Loucy (cell line): ENCODE data around the gene PDS5B.

Experiments
- H2AFZ ChIP-seq: fragments of 200-600 bp; sonication (generic); 2 replicates; pipeline ENCODE4 v1.6.0; 2016; ENCODE audit warnings: antibody characterized with exemption, mild to moderate bottlenecking, low read length, moderate library complexity
- H3F3A ChIP-seq: fragments of 200-600 bp; 2 replicates; pipeline ENCODE4 v1.6.0; 2016; ENCODE audit warnings: antibody characterized with exemption, low read depth, mild to moderate bottlenecking
- H3K27me3 ChIP-seq: fragments of 200-600 bp; sonication (generic); 2 replicates; pipeline ENCODE4 v1.6.1; 2014; ENCODE audit warnings: low read length, mild to moderate bottlenecking; ENCODE audit not compliant: insufficient read depth, poor library complexity, severe bottlenecking
- H3K36me3 ChIP-seq: fragments of 200-600 bp; sonication (generic); 2 replicates; pipeline ENCODE4 v1.6.1; 2016; ENCODE audit warnings: low read length; ENCODE audit not compliant: insufficient read depth
- H3K4me1 ChIP-seq: fragments of 200-600 bp; sonication (generic); 2 replicates; pipeline ENCODE4 v1.5.1; 2014; ENCODE audit warnings: low read length, mild to moderate bottlenecking; ENCODE audit not compliant: insufficient read depth, poor library complexity, severe bottlenecking
- H3K4me2 ChIP-seq: fragments of 200-600 bp; sonication (generic); 2 replicates; pipeline ENCODE4 v1.6.0; 2014; ENCODE audit warnings: antibody characterized with exemption, low read length, low read depth, mild to moderate bottlenecking; ENCODE audit not compliant: poor library complexity, severe bottlenecking
- H3K4me3 ChIP-seq: fragments of 200-600 bp; sonication (generic); 2 replicates; pipeline ENCODE4 v1.5.1; 2014; ENCODE audit warnings: low read length, mild to moderate bottlenecking, mixed read lengths; ENCODE audit not compliant: poor library complexity, severe bottlenecking
- H3K79me2 ChIP-seq: fragments of 200-600 bp; sonication (generic); 2 replicates; pipeline ENCODE4 v1.6.1; 2014; ENCODE audit warnings: low read length; ENCODE audit not compliant: insufficient read depth
- H3K9ac ChIP-seq: fragments of 200-600 bp; sonication (generic); 2 replicates; pipeline ENCODE4 v1.6.0; 2014; ENCODE audit warnings: mild to moderate bottlenecking, low read depth, low read length, moderate library complexity; ENCODE audit not compliant: poor library complexity, severe bottlenecking
- H3K9me2 ChIP-seq: fragments of 200-600 bp; sonication (generic); replicated peaks from 2 replicates; pipeline ENCODE4 v1.6.1; 2016; ENCODE audit warnings: low read depth, low read length, mixed read lengths
- H3K9me3 ChIP-seq: fragments of 200-600 bp; sonication (generic); 2 replicates; pipeline ENCODE4 v1.6.1; 2014; ENCODE audit warnings: mild to moderate bottlenecking, antibody characterized with exemption, low read length, low read depth; ENCODE audit not compliant: insufficient read depth
- H4K20me1 ChIP-seq: fragments of 200-600 bp; sonication (generic); 2 replicates; pipeline ENCODE4 v1.6.0; 2014; ENCODE audit warnings: antibody characterized with exemption, low read length, mild to moderate bottlenecking; ENCODE audit not compliant: insufficient read depth, poor library complexity, severe bottlenecking
- CTCF ChIP-seq: fragments of 200-600 bp; sonication (generic); conservative IDR thresholded peaks from 2 replicates; pipeline ENCODE4 v1.5.1; 2014; ENCODE audit warnings: mild to moderate bottlenecking, antibody characterized with exemption, low read length
- EZH2phosphoT487 ChIP-seq: fragments of 200-600 bp; IDR thresholded peaks from 2 replicates; pipeline ENCODE4 v1.6.1; 2018; ENCODE audit warnings: antibody characterized with exemption, mild to moderate bottlenecking, moderate library complexity, borderline replicate concordance

The PDS5B gene

GRCh38 chr13:32600890-32601289, 14.6 kb downstream of the PDS5B start:
- Histone ChIP-seq H3K9me2 (no peaks in the 10 kb centered on the region), H3K27me3 (no peaks in the 10 kb centered on the region), H3K36me3 (no peaks in the 10 kb centered on the region), H2AFZ (no peak overlapping the region), H3K9me3 (no peaks in the 10 kb centered on the region), H3K79me2 (peaks cover 90% of the 10 kb centered on the region), H3F3A (no peaks in the 10 kb centered on the region), H3K4me1 (peaks cover 11% of the 10 kb centered on the region), H4K20me1 (peaks cover 33% of the 10 kb centered on the region), H3K4me3 (no peak overlapping the region), H3K4me2 (no peak overlapping the region), H3K9ac (no peak overlapping the region)
- TF ChIP-seq EZH2phosphoT487 (no peak), CTCF (no peak)

- Histone ChIP-seq H3K4me2 (no peak overlapping the region), H3F3A (no peaks in the 10 kb centered on the region), H4K20me1 (peaks cover 22% of the 10 kb centered on the region), H3K9me2 (no peaks in the 10 kb centered on the region), H3K9ac (no peak overlapping the region), H2AFZ (no peak overlapping the region), H3K36me3 (no peaks in the 10 kb centered on the region), H3K79me2 (peaks cover 92% of the 10 kb centered on the region), H3K4me3 (no peak overlapping the region), H3K9me3 (no peaks in the 10 kb centered on the region), H3K27me3 (no peaks in the 10 kb centered on the region), H3K4me1 (no peaks in the 10 kb centered on the region)
- TF ChIP-seq CTCF (no peak), EZH2phosphoT487 (no peak)
Measured at GRCh38 chr13:32609428-32609827, 23.2 kb downstream of the PDS5B start.

GRCh38 chr13:32610538-32610937, 24.3 kb downstream of the PDS5B start:
- Histone ChIP-seq H3K9me2 (no peaks in the 10 kb centered on the region), H3K36me3 (no peaks in the 10 kb centered on the region), H3F3A (no peaks in the 10 kb centered on the region), H2AFZ (no peak overlapping the region), H3K4me3 (no peak overlapping the region), H3K4me1 (no peaks in the 10 kb centered on the region), H3K79me2 (peaks cover 94% of the 10 kb centered on the region), H3K4me2 (no peak overlapping the region), H3K9ac (no peak overlapping the region), H4K20me1 (peaks cover 22% of the 10 kb centered on the region), H3K9me3 (no peaks in the 10 kb centered on the region), H3K27me3 (no peaks in the 10 kb centered on the region)
- TF ChIP-seq CTCF (no peak), EZH2phosphoT487 (no peak)
